Trophoblast cell (in vitro differentiated cells and primary cell): ENCODE results near the gene CARS1.

Experiments used
- DNase-seq, 2 donors: peaks; one replicate each; pipeline ENCODE4 v3.0.0-alpha.2; 2016
- H2AFZ ChIP-seq: 2 replicates; pipeline ENCODE4 v1.6.1; 2013; ENCODE audit warnings: low read length, moderate library complexity, mild to moderate bottlenecking; ENCODE audit not compliant: insufficient read depth, poor library complexity
- H2AK5ac ChIP-seq: 2 replicates; pipeline ENCODE4 v1.6.1; 2013; ENCODE audit warnings: mild to moderate bottlenecking, low read length
- H2BK120ac ChIP-seq: 2 replicates; pipeline ENCODE4 v1.6.1; 2013; ENCODE audit warnings: low read length, mild to moderate bottlenecking, moderate library complexity; ENCODE audit not compliant: insufficient read depth, poor library complexity
- H2BK12ac ChIP-seq: 2 replicates; pipeline ENCODE4 v1.6.1; 2013; ENCODE audit warnings: mild to moderate bottlenecking, low read length, moderate library complexity
- H2BK5ac ChIP-seq: 2 replicates; pipeline ENCODE4 v1.6.1; 2013; ENCODE audit warnings: low read length, low read depth, moderate library complexity, mild to moderate bottlenecking; ENCODE audit not compliant: poor library complexity
- H3K14ac ChIP-seq: 2 replicates; pipeline ENCODE4 v1.6.1; 2013; ENCODE audit warnings: mild to moderate bottlenecking, low read length
- H3K18ac ChIP-seq: 2 replicates; pipeline ENCODE4 v1.6.1; 2013; ENCODE audit warnings: mild to moderate bottlenecking, low read length
- H3K23ac ChIP-seq: 2 replicates; pipeline ENCODE4 v1.6.1; 2013; ENCODE audit warnings: low read length
- H3K27ac ChIP-seq: 2 replicates; pipeline ENCODE4 v1.5.1; 2013; ENCODE audit warnings: low read depth, mild to moderate bottlenecking, inconsistent platforms, low read length, moderate library complexity
- H3K27me3 ChIP-seq: 2 replicates; pipeline ENCODE4 v1.6.1; 2013; ENCODE audit warnings: inconsistent platforms, mild to moderate bottlenecking, low read length, moderate library complexity; ENCODE audit not compliant: insufficient read depth
- H3K36me3 ChIP-seq, 2 experiments: 1 replicate in 1 of 2; 2 replicates in 1 of 2; pipeline ENCODE4 v1.6.1; 2013; ENCODE audit warnings: low read length in 2 of 2, mild to moderate bottlenecking in 2 of 2, moderate library complexity in 1 of 2; ENCODE audit not compliant: insufficient read depth in 2 of 2, control insufficient read depth in 1 of 2
- H3K4ac ChIP-seq: 2 replicates; pipeline ENCODE4 v1.6.1; 2013; ENCODE audit warnings: low read depth, mild to moderate bottlenecking, low read length, moderate library complexity
- H3K4me1 ChIP-seq, 2 experiments: 1 replicate in 1 of 2; 2 replicates in 1 of 2; pipeline ENCODE4 v1.6.1; 2013; ENCODE audit warnings: low read length in 2 of 2, mild to moderate bottlenecking in 2 of 2, moderate library complexity in 1 of 2; ENCODE audit not compliant: insufficient read depth in 2 of 2, control insufficient read depth in 1 of 2
- H3K4me2 ChIP-seq: 2 replicates; pipeline ENCODE4 v1.6.1; 2013; ENCODE audit warnings: inconsistent platforms, mild to moderate bottlenecking, low read length, moderate library complexity
- H3K4me3 ChIP-seq: 2 replicates; pipeline ENCODE4 v1.5.1; 2013; ENCODE audit warnings: mild to moderate bottlenecking, low read depth, low read length, inconsistent platforms
- H3K79me1 ChIP-seq: one replicate; pipeline ENCODE4 v1.6.1; 2013; ENCODE audit warnings: low read length
- H3K79me2 ChIP-seq: 2 replicates; pipeline ENCODE4 v1.6.1; 2013; ENCODE audit warnings: low read length, mild to moderate bottlenecking; ENCODE audit not compliant: control insufficient read depth, insufficient read depth, poor library complexity
- H3K9ac ChIP-seq: 2 replicates; pipeline ENCODE4 v1.6.1; 2013; ENCODE audit warnings: mild to moderate bottlenecking, low read length
- H3K9me3 ChIP-seq: 2 replicates; pipeline ENCODE4 v1.6.1; 2013; ENCODE audit warnings: low read depth, mild to moderate bottlenecking, control low read depth, inconsistent platforms, low read length; ENCODE audit not compliant: insufficient read depth
- H4K12ac ChIP-seq: 2 replicates; pipeline ENCODE4 v1.6.1; 2013; ENCODE audit warnings: low read depth, mild to moderate bottlenecking, low read length, moderate library complexity
- H4K8ac ChIP-seq: 2 replicates; pipeline ENCODE4 v1.6.1; 2013; ENCODE audit warnings: low read depth, mild to moderate bottlenecking, low read length, moderate library complexity
- H4K91ac ChIP-seq: one replicate; pipeline ENCODE4 v1.6.1; 2013; ENCODE audit warnings: low read depth, mild to moderate bottlenecking, low read length, moderate library complexity
- WGBS: extraction: QIAGEN DNeasy Blood & Tissue Kit; methylation state at CpG from one replicate; pipeline ENCODE4 v1.1.7; 2013; ENCODE audit warnings: missing lambda C conversion rate; ENCODE audit not compliant: insufficient read length, insufficient coverage; ENCODE audit errors: extremely low coverage; 5-methylcytosine and 5-hydroxymethylcytosine counted together

CARS1 gene

DNA sequence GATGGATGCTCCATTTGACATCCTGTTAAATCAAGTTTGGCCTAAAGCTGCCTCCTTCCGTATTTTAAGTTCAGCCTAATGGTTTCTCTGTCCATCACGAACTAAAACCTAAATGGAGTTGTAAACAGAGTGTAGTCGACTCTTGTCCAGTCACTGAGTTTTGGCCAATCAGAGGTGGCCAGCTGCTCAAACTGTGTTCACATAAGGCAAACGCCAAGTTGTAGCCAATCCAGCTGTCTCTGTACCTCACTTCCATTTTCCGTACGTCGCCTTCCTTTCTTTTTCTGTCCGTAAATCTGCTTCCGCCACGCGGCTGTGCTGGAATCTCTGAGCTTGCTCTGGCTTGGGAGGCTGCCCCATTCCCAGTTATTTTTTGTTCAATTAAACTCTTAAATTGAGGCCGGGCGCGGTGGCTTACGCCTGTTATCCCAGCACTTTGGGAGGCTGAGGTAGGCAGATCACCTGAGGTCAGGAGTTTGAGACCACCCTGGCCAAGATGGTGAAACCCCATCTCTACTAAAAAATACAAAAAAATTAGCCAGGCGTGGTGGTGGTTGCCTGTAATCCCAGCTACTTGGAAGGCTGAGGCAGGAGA lies 20.7 kb upstream of the CARS1 start:
- H3K27me3 ChIP-seq = no peaks in the 10 kb centered on the region
- H3K36me3 ChIP-seq = no peaks in the 10 kb centered on the region
- H3K27ac ChIP-seq = no peak overlapping the region
- H3K4ac ChIP-seq = no peak overlapping the region
- no peak overlapping the region for H3K9ac ChIP-seq
- no peak overlapping the region for H4K91ac ChIP-seq
- H3K14ac ChIP-seq = no peak overlapping the region
- no peak overlapping the region for H3K4me3 ChIP-seq
- H3K79me1 ChIP-seq = no peaks in the 10 kb centered on the region
- no peak overlapping the region for H3K23ac ChIP-seq
- H3K9me3 ChIP-seq = peaks cover 2% of the 10 kb centered on the region
- H3K18ac ChIP-seq = no peak overlapping the region
- no peak overlapping the region for H3K4me2 ChIP-seq
- H2BK5ac ChIP-seq = no peak overlapping the region
- no peak overlapping the region for H2AFZ ChIP-seq
- no peaks in the 10 kb centered on the region for H3K79me2 ChIP-seq
- H4K8ac ChIP-seq = no peak overlapping the region
- H2AK5ac ChIP-seq = no peak overlapping the region
- no peak for DNase-seq
- WGBS = no CpG with 5 or more reads among the region's 16 CpGs
- H2BK12ac ChIP-seq = no peak overlapping the region
- no peak overlapping the region for H2BK120ac ChIP-seq
- no peak overlapping the region for H4K12ac ChIP-seq
- no peaks in the 10 kb centered on the region for H3K4me1 ChIP-seq

DNA sequence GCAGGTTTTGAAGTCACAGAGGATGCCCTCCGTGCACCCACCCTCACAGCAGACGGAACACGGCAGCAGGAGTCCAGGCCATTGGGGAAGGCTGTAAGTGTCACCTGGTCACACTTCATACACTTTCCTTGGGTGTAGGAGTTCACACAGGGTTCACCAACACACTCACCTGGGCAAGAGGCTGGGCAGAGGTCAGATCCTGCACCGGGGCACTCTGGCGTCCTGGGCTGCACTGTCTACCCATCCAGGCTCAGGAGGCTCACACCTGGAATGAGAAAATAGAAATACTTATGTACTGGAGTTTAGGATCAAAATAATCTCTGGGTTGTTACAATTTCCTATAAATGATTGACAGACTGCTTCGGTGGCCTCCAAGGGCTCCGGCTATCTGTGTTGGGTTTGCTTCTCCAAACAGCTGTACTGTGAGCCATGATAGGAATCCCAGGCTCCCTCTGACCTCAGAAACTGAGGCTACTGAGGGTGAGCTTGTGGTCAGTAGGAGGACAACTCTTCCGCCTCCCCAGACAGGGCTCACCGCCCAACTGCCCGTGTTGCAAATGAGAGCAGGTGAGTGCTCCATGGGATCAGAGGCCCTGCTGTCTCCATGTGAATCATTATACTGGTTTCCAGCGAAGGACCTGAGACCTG lies 20.1 kb upstream of the CARS1 start:
- WGBS = no CpG with 5 or more reads among the region's 11 CpGs

DNA sequence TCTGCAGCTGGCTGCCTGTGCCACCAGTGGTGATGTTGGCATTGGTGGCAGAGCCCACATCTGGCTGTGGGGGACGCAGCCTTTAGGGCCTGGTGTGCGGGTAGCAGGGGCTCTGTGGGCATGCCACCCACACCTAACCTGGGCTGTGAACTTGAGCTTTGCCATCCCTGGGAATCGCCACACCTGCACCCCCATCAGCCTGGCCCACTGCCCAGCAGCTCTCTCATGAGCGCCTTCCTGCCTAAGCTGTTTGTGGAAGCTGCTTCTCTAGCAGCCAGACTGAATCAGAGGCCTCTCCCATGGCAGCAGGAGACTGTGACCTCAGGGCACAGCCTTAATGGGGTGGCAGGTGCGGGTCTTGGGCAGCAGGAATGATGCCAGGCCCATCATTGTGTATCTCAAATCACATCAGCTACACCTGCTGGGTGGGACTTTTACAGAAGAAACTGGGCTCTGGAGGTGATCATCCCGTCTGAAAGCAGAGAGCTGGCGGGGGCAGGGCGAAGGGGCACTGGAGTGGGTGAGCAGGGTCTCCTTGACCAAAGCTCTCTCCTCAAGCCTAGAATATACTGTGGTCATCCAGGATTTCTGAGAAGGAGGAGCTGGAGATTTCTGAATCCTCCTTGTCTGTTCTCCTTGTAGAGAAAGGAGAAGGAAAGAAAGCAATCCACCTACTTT lies 17.8 kb upstream of the CARS1 start:
- H3K36me3 ChIP-seq = no peaks in the 10 kb centered on the region
- H3K9ac ChIP-seq = no peak overlapping the region
- H3K4me3 ChIP-seq = no peak overlapping the region
- no peak overlapping the region for H3K23ac ChIP-seq
- no peak overlapping the region for H3K4ac ChIP-seq
- no peak overlapping the region for H3K4me2 ChIP-seq
- H3K27ac ChIP-seq = no peak overlapping the region
- no peak overlapping the region for H3K18ac ChIP-seq
- H3K4me1 ChIP-seq = no peaks in the 10 kb centered on the region
- no peak overlapping the region for H2BK120ac ChIP-seq
- H3K9me3 ChIP-seq = peaks cover 2% of the 10 kb centered on the region
- H4K12ac ChIP-seq = no peak overlapping the region
- H2AK5ac ChIP-seq = no peak overlapping the region
- no peak overlapping the region for H3K14ac ChIP-seq
- H3K27me3 ChIP-seq = no peaks in the 10 kb centered on the region
- H3K79me2 ChIP-seq = no peaks in the 10 kb centered on the region
- H2BK12ac ChIP-seq = no peak overlapping the region
- no peak overlapping the region for H2AFZ ChIP-seq
- no peak overlapping the region for H4K8ac ChIP-seq
- WGBS = no CpG with 5 or more reads among the region's 8 CpGs
- no peak overlapping the region for H2BK5ac ChIP-seq
- no peaks in the 10 kb centered on the region for H3K79me1 ChIP-seq
- DNase-seq = no peak
- H4K91ac ChIP-seq = no peak overlapping the region

More for the DNA sequence above, 20.1 kb upstream of the CARS1 start:
- Histone ChIP-seq H3K27me3 (no peaks in the 10 kb centered on the region), H3K14ac (no peak overlapping the region), H3K4me1 (no peaks in the 10 kb centered on the region), H2BK120ac (no peak overlapping the region), H3K9me3 (peaks cover 2% of the 10 kb centered on the region), H3K23ac (no peak overlapping the region), H4K12ac (no peak overlapping the region), H3K27ac (no peak overlapping the region), H2BK5ac (no peak overlapping the region), H3K4me2 (no peak overlapping the region), H2AK5ac (no peak overlapping the region), H3K79me1 (no peaks in the 10 kb centered on the region), H3K18ac (no peak overlapping the region), H3K4me3 (no peak overlapping the region), H2AFZ (no peak overlapping the region), H2BK12ac (no peak overlapping the region), H3K4ac (no peak overlapping the region), H3K79me2 (no peaks in the 10 kb centered on the region), H4K8ac (no peak overlapping the region), H3K36me3 (no peaks in the 10 kb centered on the region), H3K9ac (no peak overlapping the region), H4K91ac (no peak overlapping the region)
- no peak for DNase-seq

DNA sequence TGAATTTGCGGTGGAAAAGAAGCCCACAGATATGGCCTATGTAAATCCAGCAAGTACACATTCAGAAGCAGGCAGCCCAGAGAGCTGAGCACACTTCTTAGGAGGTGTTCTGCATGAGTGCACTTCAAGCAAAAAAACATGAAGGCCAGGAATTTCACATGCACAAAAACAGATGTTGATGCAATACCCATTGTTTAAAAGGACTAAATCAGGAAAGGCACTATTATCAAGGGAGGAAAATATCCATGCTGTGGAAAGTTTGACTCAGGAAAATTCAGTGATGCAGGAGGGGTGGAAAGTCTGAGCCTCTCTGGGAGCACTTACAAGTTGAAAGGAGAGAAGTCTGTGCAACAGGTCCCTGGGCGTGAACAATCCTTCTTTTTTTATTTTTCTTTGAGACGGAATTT lies 15.8 kb upstream of the CARS1 start:
- no CpG with 5 or more reads among the region's 3 CpGs for WGBS
- Histone ChIP-seq H3K9me3 (peaks cover 2% of the 10 kb centered on the region), H3K36me3 (no peaks in the 10 kb centered on the region), H3K4me3 (no peak overlapping the region), H2BK12ac (no peak overlapping the region), H3K14ac (no peak overlapping the region), H3K9ac (no peak overlapping the region), H4K8ac (no peak overlapping the region), H3K27me3 (no peaks in the 10 kb centered on the region), H3K4me2 (no peak overlapping the region), H3K4me1 (no peaks in the 10 kb centered on the region), H4K12ac (no peak overlapping the region), H2AFZ (no peak overlapping the region), H3K27ac (no peak overlapping the region), H3K79me2 (no peaks in the 10 kb centered on the region), H2BK120ac (no peak overlapping the region), H2BK5ac (no peak overlapping the region), H2AK5ac (no peak overlapping the region), H3K23ac (no peak overlapping the region), H4K91ac (no peak overlapping the region), H3K79me1 (no peaks in the 10 kb centered on the region), H3K4ac (no peak overlapping the region), H3K18ac (no peak overlapping the region)
- peak in 1 of 2 donors; percentile 48 for DNase-seq
